Activated CD4-positive, CD25-positive, alpha-beta regulatory T cell treated with anti-CD3 and anti-CD28 coated beads, Interleukin-2, amount 50 U/mL, for 16 hours (primary cell): ENCODE measurements around the gene GSC.
"Not testable (repeated sequence)": the region's sequence is repeated elsewhere in the genome, so short reads cannot be mapped to it uniquely, and the experiment has no call there.

Experiments used
- DNase-seq: peaks from one replicate; pipeline ENCODE4 v3.0.0-alpha.2; 2020; ENCODE audit warnings: low read depth, low spot score

The GSC gene

DNA sequence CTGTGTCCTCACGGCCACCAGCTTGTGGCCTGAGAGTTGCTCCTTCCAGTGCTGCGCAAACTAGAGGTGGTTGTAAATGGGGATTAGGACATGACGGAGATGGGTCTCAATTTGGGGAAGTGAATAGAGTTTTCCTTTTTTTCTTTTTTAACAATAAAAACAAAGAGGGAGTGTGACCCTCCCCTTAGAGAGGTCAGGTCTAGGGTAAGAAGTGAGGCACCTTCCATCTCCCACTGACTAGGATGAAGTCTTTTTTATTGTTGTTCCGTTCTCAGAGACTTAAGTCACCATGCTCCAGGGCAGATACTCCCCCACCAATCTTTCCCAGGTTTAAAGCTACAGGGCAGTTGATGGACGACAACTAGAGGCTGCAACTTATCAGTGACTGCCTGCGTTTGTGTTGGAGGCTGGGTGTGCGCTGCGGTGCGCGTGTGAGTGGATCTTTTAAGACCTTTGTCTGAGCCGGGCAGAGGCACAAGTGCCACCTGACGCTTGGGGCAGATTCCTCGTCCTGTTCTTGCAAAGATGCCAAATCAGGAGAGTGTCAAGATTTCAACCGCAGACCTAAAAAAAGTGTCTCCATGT is 2.1 kb upstream of the GSC start:
- no peak for DNase-seq

DNA sequence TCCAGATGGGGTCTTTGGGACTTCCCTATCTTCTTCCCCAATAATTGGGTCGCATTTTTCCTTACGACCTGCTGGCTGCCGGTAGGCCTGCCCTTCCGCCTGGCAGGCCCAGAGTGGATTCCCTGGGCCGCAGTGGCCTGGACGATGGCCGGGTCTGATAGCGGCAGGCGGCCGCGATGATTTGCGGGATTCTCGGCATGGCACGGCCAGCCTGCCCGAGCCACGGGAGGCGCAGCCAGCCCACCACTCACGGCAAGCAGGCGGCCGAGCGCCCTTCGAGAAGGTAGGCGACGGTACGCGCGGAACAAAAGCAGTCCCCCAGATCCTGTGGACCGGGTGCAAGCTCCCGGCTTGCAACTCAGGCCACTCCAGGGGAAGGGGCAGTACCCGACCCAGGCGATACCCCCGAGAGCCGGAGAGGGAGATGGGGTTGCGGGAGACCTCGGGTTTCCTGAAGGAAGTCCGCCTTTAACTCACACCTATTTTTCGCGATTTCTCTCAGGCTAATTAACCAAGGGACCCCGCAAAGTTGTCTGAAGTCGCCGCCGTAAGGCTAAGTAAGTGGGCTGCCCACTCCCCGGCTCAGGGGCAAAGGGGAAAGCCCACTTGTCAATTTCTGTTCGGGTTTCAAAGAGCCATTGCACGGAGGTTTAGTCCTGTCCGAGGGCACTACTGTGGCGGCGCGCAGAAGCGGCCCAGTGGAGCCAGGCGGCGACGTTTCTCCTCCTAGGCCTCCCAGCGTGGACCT is 1.4 kb upstream of the GSC start:
- DNase-seq: no peak

DNA sequence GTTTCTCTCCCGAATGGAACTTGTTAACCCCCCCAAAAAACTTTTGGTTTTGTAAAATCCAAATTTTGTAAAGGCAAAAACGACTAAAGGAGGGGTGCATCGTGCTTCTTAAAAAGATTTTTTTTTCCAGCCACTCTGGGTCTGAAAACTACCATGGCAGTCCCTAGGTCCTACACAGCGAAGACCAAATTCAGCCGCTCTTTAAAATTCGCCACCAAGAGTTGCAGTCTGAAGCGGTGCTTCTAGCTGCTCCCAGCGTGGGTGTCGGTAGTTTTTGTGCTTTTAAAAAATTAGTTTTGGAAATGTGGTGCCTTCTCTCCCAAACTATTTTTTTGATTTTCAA is 873 bp upstream of the GSC start:
- DNase-seq: no peak

GRCh38 chr14:94770251-94770749 is 387 bp upstream of the GSC start:
- DNase-seq: no peak

DNA sequence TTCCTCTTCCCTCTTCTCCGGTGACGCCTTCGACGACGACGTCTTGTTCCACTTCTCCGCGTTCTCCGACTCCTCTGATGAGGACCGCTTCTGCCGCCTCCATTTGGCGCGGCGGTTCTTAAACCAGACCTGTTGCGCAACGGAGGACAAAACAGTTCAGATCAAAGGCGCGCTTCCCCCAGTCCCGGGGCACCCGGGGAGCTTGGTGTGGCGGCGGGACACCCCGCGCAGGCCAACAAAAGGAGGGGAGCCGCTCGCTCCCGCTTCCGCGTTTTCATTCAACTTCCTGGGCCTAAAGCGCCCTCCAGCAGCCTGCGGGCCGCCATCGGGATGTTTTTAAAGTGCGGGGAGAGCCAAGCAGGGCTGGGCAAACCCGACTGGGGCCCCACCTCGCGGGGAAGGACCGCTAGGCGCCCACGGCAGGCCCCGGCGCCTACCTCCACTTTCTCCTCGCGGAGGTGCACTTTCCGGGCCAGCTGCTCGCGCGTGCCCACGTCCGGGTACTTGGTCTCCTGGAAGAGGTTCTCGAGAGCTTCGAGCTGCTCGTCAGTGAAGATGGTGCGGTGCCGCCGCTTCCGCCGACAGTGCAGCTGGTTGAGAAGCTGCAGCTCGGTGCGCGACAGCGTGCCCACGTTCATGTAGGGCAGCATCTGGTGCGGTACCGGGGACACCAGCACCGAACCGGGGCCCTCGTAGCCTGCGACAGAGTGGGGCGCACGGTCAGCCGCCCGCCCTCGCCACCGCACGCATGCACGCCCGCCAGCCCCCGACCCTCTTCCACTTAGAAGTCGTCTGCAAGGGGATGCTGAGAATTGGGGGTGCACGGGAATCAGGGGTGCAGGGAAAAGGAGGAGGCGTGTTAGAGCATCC is 1.2 kb downstream of the GSC start:
- DNase-seq: no peak

DNA sequence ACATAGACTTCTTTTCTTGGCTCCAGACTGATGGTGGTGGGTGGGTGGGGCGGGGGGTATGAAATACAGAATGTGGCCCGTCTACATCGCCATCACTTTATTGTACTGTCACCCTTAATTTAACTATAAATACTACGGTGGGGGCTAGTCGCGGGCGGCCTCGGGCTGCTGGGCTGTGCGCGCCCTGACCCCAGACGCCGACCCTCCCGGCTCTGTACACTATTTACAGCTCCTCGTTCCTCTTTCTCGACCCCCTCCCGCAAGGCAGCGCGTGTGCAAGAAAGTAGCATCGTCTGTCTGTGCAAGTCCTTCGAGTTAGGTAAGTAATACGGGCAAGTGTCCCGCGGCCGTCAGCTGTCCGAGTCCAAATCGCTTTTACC is 1.8 kb downstream of the GSC start:
- DNase-seq: no peak

GRCh38 chr14:94767321-94767878 is 2.5 kb downstream of the GSC start:
- DNase-seq: no peak

DNA sequence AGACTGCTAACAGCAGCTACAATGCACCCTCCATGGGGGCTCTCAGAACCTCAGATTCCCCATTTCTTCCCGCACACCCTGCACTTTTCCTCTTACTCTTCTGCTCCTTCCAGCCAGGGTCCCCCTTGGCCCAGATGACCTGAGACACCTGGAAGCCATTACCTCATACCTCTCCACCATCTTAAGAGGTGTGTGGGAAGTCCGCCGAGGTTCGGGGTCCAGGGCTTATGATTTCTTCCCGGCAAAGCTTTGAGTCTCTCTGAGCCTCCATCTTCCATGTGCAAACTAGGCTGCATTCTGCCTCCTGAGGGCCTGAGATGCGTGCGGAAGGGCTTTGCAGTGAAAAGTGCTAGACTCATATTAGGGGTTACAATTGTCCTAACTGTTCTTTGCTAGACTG is 5.3 kb downstream of the GSC start:
- DNase-seq: no peak

GRCh38 chr14:94762431-94762830 is 7.5 kb downstream of the GSC start:
- no peak for DNase-seq

DNA sequence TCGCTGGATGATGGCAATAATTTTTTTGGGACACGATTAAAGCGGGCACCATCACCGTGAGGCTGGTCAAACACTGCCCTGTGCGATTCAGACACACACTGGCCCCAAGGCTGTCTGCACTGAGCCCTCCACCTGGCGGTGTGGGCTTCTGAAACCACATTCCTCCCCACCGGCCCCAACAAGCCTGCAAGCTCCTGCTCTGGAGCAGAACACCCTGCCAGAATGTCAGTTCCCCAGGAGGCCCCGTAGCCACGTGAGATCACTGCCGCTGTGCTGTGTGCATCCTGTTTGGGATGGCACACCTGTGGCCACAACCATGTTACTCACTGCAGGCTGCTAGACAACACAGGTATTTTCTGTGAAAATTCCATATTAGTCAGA is 7.9 kb downstream of the GSC start:
- DNase-seq: no peak

DNA sequence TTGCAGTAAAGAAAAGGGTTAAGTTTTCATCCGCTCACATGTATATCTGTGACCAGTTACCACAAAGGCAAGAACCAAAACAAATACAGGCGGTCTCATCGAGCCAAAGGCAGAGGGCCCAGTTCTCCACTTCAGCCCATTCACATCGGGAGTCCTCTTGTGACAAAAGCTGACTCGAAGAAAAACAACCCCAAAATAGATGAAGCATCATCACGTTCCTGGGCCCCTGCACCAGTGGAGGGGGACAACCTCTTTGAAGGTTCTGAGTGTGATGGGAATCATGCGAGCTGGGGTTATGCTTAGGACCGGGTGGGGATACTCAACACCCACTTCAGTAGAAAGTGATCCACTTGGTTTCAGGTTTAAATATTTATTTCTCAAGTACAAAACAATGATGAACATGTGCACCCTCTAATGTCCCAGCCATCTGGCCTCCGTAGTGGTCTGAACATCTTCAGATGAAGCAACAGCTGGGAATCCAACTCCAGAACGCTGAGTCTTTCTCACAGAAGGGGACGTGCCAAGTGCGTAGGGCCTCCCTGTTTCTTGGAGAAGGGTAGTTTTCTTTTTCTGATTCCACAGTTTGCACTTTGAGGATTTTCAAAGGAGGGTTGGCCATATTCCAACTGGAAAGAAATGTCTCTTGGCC is 8.4 kb downstream of the GSC start:
- no peak for DNase-seq

- DNase-seq: no peak
Observed at GRCh38 chr14:94756310-94756882, 13.5 kb downstream of the GSC start.

DNA sequence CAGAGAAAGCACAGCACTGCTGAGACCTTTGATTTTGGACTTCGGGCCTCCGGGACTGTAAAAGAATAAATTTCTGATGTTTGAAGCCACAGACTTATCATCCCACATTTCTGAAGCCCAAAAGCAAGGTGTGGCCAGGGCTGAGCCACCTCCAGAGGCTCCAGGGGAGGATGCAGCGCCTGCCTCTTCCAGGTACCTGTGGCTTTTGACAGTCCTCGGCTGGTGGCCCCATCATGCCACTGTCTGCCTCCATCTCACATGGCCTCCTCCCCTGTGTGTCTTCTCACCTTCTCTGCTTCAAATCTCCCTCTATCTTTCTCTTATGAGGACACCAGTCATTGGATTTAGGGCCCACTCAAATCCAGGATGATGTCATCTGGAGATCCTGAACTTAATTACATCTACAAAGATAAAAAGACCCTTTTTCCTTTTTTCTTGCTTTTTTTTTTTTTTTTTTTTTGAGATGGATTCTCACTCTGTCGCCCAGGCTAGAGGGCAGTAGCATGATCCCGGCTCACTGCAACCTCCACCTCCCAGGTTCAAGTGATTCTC is 15.4 kb downstream of the GSC start:
- DNase-seq: no peak

- no peak for DNase-seq
Observed at GRCh38 chr14:94752591-94753436, 17.1 kb downstream of the GSC start.

DNA sequence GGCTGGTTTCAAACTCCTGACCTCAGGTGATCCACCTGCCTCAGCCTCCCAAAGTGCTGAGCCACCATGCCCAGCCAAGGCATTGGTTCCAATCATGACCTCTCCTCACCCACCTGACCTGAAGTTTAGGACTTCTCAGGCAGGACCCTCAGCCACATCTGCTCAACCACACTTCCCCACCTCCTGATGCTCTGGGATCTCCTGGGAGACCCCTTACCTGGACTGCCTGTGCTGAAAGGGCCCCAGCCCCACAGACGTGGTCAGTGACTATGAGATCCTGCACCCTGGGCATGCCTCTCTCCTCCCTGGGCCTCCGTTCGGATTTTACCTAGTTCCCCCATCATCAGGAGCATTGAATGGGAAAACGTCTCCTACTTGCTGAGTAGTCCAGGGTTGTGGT is 18.0 kb downstream of the GSC start:
- no peak for DNase-seq

- DNase-seq: no peak
Observed at GRCh38 chr14:94751321-94751720, 18.6 kb downstream of the GSC start.

DNA sequence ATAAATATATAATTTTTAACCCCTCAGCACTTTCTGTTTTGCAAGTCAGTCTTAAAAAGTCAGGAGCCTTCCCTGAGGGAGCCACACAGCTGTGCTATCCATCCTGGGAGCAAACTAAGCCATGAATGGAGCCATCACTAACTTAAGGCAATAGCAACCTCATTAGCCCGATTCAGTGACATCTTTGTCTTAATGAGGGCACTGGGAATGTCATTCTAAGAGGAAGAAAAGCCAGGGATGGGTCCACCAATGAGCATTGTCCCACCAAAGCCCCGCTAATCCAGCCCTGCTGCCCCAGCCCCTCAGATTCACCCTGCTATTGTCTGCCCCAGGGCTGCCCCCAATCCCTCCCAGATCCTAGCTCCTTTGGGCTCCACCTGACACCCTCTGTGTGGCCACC is 19.5 kb downstream of the GSC start:
- no peak for DNase-seq

DNA sequence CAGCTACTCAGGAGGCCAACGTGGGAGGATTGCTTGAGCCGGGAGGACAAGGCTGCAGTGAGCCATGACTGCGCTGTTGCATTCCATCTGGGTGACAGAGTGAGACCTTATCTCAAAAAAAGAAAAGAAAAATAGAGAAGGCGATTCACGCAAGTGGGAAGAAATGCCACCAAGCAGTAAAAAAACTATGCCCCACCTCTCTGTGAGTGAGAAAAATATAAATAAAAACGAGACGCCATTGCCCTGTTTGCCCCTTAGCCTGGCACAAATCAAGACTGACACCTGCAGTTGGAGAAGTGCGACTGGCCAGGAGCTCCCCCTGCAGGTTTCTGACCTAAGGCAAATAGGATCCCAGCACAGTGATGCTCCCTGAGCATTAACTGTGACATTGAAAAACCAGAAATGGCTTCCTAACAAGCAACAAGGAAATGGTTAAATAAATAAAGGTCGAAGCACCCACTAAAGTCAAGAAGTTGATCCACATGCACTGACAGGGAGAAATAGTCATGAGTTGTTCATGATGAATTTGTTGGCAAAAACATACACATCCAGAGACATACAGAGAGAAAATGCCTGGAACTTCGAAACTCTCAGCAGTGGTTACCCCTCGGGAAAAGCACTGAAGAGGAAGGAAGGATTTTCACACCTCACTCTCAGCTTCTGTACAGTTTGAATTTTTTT is 21.1 kb downstream of the GSC start:
- DNase-seq: no peak

DNA sequence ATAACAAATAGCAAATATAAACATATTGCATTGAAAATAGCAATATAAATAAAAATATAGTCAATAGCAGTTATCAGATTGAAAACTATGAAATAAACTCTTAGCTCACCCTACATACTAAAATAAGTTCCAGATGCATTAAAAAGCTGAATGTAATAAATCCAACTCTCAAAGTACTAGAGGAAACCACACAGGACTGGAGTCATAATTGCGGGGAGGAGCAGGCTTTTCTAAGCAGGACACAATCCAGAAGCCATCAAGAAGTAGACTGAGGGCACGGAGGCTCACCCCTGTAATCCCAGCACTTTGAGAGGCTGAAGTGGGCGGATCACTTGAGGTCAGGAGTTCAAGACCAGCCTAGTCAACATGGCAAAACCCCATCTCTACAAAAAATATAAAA is 22.2 kb downstream of the GSC start:
- no peak for DNase-seq

- not testable (repeated sequence) for DNase-seq
Observed at GRCh38 chr14:94747153-94747552, 22.8 kb downstream of the GSC start.
